Chondrocyte (in vitro differentiated cells): ENCODE measurements around the gene LGALS9. TPM values are rescaled to one million over a fixed set of nuclear protein-coding genes. Genes with fewer than 3 reads are reported as not detected.
A peak's percentile ranks its signal among the peaks of the same experiment; 100 is the strongest.

ENCODE experiments used
- DNase-seq: peaks from one replicate; pipeline ENCODE4 v3.0.0; 2021; ENCODE audit warnings: mixed read lengths, low spot score
- H3K27ac Mint-ChIP-seq: one replicate; pipeline ENCODE4 v1.8.0; 2021; ENCODE audit warnings: mild to moderate bottlenecking, moderate library complexity, mixed read lengths; ENCODE audit not compliant: unreplicated experiment
- H3K27me3 Mint-ChIP-seq: 2 replicates; pipeline ENCODE4 v1.8.0; 2021; ENCODE audit warnings: low read depth, mixed read lengths
- H3K36me3 Mint-ChIP-seq: 2 replicates; pipeline ENCODE4 v1.8.0; 2021; ENCODE audit warnings: low read depth, mixed read lengths
- H3K4me1 Mint-ChIP-seq: 2 replicates; pipeline ENCODE4 v1.8.0; 2021; ENCODE audit warnings: low read depth, mild to moderate bottlenecking, mixed read lengths
- H3K4me3 Mint-ChIP-seq: one replicate; pipeline ENCODE4 v1.8.0; 2021; ENCODE audit warnings: mild to moderate bottlenecking, moderate library complexity, mixed read lengths; ENCODE audit not compliant: unreplicated experiment
- H3K9me3 Mint-ChIP-seq: 2 replicates; pipeline ENCODE4 v1.8.0; 2021; ENCODE audit warnings: low read depth, mixed read lengths
- CTCF ChIP-seq: fragments of 200-600 bp; sonication (generic); IDR thresholded peaks from 2 replicates; pipeline ENCODE4 v1.5.0; 2021; ENCODE audit warnings: antibody characterized with exemption, mild to moderate bottlenecking, moderate library complexity
- total RNA-seq: library from RNA; stranded (reverse); gene quantifications from 3 replicates; pipeline ENCODE4 v1.2.1, GENCODE V29; 2021

Gene LGALS9
- total RNA-seq, 1 donor from 2014 or later: 4.3 TPM

- H3K4me3 Mint-ChIP-seq: no peak overlapping the region
- no peak for TF ChIP-seq CTCF
- no peaks in the 10 kb centered on the region for H3K27me3 Mint-ChIP-seq
- H3K9me3 Mint-ChIP-seq: no peaks in the 10 kb centered on the region
- H3K27ac Mint-ChIP-seq: no peak overlapping the region
- peaks cover 42% of the 10 kb centered on the region for H3K36me3 Mint-ChIP-seq
- no peak for DNase-seq
- no peaks in the 10 kb centered on the region for H3K4me1 Mint-ChIP-seq
Measured at GRCh38 chr17:27622986-27623385, 8.0 kb upstream of the LGALS9 start.

DNA sequence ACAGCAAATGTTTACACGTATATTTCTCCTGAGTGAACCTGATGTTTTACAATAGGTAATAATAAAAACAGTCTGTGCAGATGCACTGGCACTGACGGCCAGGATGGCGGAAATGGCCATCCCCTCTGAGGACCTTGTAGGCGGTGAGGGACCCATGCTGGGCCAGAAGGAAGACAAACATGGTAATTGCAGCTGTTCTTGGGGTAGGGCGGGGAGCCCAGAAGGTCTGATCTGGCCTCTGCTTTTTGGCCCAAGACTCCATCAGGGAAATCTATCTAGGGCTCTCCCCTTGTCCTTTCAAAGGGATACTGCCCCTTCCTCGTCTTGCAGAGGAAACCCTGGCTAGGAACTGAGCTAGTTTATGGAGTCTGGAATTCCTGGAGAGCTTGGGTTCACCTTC is 7.4 kb upstream of the LGALS9 start:
- peaks cover 38% of the 10 kb centered on the region for H3K36me3 Mint-ChIP-seq
- no peaks in the 10 kb centered on the region for H3K27me3 Mint-ChIP-seq
- no peak overlapping the region for H3K4me3 Mint-ChIP-seq
- no peaks in the 10 kb centered on the region for H3K9me3 Mint-ChIP-seq
- no peak for DNase-seq
- TF ChIP-seq CTCF: no peak
- no peak overlapping the region for H3K27ac Mint-ChIP-seq
- H3K4me1 Mint-ChIP-seq: no peaks in the 10 kb centered on the region

DNA sequence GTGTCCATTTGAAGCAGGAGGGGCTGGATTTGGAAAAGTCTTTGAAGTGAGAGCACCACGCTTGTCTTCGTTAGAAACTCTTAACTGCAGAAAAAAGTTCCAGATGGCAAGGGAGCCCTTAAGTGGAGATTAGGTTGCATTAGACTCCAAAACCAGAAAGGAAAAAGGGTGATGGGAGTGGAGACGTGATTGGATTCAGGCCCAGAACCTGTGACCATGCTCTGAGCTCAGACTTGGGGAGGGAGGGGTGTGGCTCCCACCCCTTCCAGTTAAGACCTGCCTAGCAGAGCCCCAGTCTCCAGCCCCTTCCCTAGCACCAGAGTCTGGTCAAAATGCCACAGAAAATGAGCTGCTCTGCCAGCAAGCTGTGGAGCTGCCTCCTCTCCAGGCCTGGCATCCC is 6.4 kb upstream of the LGALS9 start:
- no peak for TF ChIP-seq CTCF
- Mint-ChIP-seq H3K27me3 (no peaks in the 10 kb centered on the region), H3K9me3 (no peaks in the 10 kb centered on the region), H3K4me1 (peaks cover 8% of the 10 kb centered on the region), H3K4me3 (no peak overlapping the region), H3K27ac (no peak overlapping the region), H3K36me3 (peaks cover 42% of the 10 kb centered on the region)
- DNase-seq: no peak

DNA sequence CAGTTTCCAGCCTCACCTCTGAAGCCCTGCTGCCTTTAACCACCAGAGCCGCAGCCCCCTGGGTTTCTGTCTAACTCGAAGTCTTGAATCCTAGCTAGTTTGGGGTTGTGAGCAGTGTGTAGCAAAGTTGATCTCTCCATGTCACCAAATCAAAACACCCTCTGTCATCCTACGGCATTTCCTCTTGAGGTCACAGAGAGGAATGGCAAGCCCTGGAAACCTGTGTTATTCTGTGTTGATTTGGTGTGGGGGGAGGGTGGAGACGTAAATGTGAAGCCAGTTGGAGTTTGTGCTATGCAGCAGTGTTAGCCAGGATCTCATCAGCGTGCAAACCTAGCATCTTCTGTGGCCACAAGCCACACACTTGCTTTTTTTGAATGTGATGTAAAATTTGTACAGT is 5.1 kb upstream of the LGALS9 start:
- no peak overlapping the region for H3K4me3 Mint-ChIP-seq
- peaks cover 10% of the 10 kb centered on the region for H3K4me1 Mint-ChIP-seq
- H3K36me3 Mint-ChIP-seq: peaks cover 38% of the 10 kb centered on the region
- no peak for TF ChIP-seq CTCF
- H3K27ac Mint-ChIP-seq: no peak overlapping the region
- no peak for DNase-seq
- no peaks in the 10 kb centered on the region for H3K27me3 Mint-ChIP-seq
- H3K9me3 Mint-ChIP-seq: no peaks in the 10 kb centered on the region

DNA sequence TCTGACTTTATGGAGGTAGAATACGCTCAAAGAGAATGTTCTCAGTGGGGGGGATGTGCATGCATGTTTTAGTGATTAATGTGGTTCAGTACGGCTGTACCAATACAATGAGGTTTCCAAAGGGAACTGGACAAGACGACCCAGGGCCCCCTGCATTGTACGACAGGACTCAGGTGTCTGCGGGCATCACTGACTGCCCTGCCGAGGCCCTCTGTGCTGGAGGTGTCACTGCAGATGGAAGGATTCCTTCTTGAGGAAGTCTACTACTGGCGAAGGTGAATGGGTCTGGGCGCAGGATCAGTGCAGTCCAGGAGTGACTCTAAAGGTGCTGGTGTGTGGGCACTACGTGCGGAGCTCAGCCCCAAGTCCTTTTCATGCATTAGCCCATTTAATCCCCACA is 3.5 kb upstream of the LGALS9 start:
- Mint-ChIP-seq H3K9me3 (no peaks in the 10 kb centered on the region), H3K36me3 (peaks cover 28% of the 10 kb centered on the region), H3K4me3 (no peak overlapping the region), H3K4me1 (peaks cover 17% of the 10 kb centered on the region), H3K27me3 (no peaks in the 10 kb centered on the region), H3K27ac (no peak overlapping the region)
- peak; percentile 84 for DNase-seq
- no peak for TF ChIP-seq CTCF
